Mononuclear cell (primary cell): Measurements from ENCODE around the gene JMJD7. TPM values are rescaled to one million over a fixed set of nuclear protein-coding genes. Genes with fewer than 3 reads are reported as not detected.

Experiments used
- H3K27me3 ChIP-seq: 2 replicates; pipeline ENCODE4 v1.6.0; 2011; ENCODE audit warnings: low read length, control low read depth; ENCODE audit not compliant: insufficient read depth
- H3K4me1 ChIP-seq: 2 replicates; pipeline ENCODE4 v1.5.1; 2011; ENCODE audit warnings: mild to moderate bottlenecking, low read length, control low read depth; ENCODE audit not compliant: insufficient read depth
- H3K4me3 ChIP-seq: 2 replicates; pipeline ENCODE4 v1.5.1; 2011; ENCODE audit warnings: mild to moderate bottlenecking, low read length, moderate library complexity
- H3K9me3 ChIP-seq: 2 replicates; pipeline ENCODE4 v1.5.1; 2011; ENCODE audit warnings: low read depth, mild to moderate bottlenecking, control low read depth, low read length
- total RNA-seq: library from RNA; depleted of rRNA; stranded (reverse); fragments of >200 nt; gene quantifications from one replicate; pipeline ENCODE4 v1.2.3, GENCODE V29; 2012

The JMJD7 gene
- total RNA-seq, 1 donor: 9.1 TPM

- no peaks in the 10 kb centered on the region for H3K4me1 ChIP-seq
- no peaks in the 10 kb centered on the region for H3K27me3 ChIP-seq
- H3K9me3 ChIP-seq: no peaks in the 10 kb centered on the region
Observed at GRCh38 chr15:41840673-41841072, 12.8 kb downstream of the JMJD7 start.

GRCh38 chr15:41841131-41841530 lies 13.2 kb downstream of the JMJD7 start:
- Histone ChIP-seq H3K27me3 (no peaks in the 10 kb centered on the region), H3K9me3 (no peaks in the 10 kb centered on the region), H3K4me3 (no peak overlapping the region), H3K4me1 (no peaks in the 10 kb centered on the region)

More at GRCh38 chr15:41840673-41841072, 12.8 kb downstream of the JMJD7 start:
- no peak overlapping the region for H3K4me3 ChIP-seq

- H3K4me3 ChIP-seq: no peak overlapping the region
- no peaks in the 10 kb centered on the region for H3K4me1 ChIP-seq
- H3K9me3 ChIP-seq: no peaks in the 10 kb centered on the region
- H3K27me3 ChIP-seq: no peaks in the 10 kb centered on the region
Observed at GRCh38 chr15:41842229-41842628, 14.3 kb downstream of the JMJD7 start.

- Histone ChIP-seq H3K4me1 (no peaks in the 10 kb centered on the region), H3K27me3 (no peaks in the 10 kb centered on the region), H3K4me3 (no peak overlapping the region), H3K9me3 (no peaks in the 10 kb centered on the region)
Observed at GRCh38 chr15:41843571-41843970, 15.7 kb downstream of the JMJD7 start.

GRCh38 chr15:41844814-41845213 lies 16.9 kb downstream of the JMJD7 start:
- Histone ChIP-seq H3K4me3 (no peak overlapping the region), H3K27me3 (no peaks in the 10 kb centered on the region), H3K4me1 (no peaks in the 10 kb centered on the region), H3K9me3 (no peaks in the 10 kb centered on the region)

- Histone ChIP-seq H3K4me3 (no peak overlapping the region), H3K27me3 (no peaks in the 10 kb centered on the region), H3K4me1 (no peaks in the 10 kb centered on the region), H3K9me3 (no peaks in the 10 kb centered on the region)
Observed at GRCh38 chr15:41847206-41847605, 19.3 kb downstream of the JMJD7 start.

- no peaks in the 10 kb centered on the region for H3K9me3 ChIP-seq
- no peaks in the 10 kb centered on the region for H3K4me1 ChIP-seq
- no peaks in the 10 kb centered on the region for H3K27me3 ChIP-seq
- H3K4me3 ChIP-seq: no peak overlapping the region
Observed at GRCh38 chr15:41847981-41848380, 20.1 kb downstream of the JMJD7 start.

GRCh38 chr15:41848631-41849030 lies 20.7 kb downstream of the JMJD7 start:
- Histone ChIP-seq H3K9me3 (no peaks in the 10 kb centered on the region), H3K4me3 (no peak overlapping the region), H3K4me1 (no peaks in the 10 kb centered on the region), H3K27me3 (no peaks in the 10 kb centered on the region)

- Histone ChIP-seq H3K4me1 (no peaks in the 10 kb centered on the region), H3K9me3 (no peaks in the 10 kb centered on the region), H3K27me3 (no peaks in the 10 kb centered on the region), H3K4me3 (no peak overlapping the region)
Observed at GRCh38 chr15:41849204-41849603, 21.3 kb downstream of the JMJD7 start.

- H3K4me3 ChIP-seq: no peak overlapping the region
- H3K9me3 ChIP-seq: no peaks in the 10 kb centered on the region
- H3K4me1 ChIP-seq: no peaks in the 10 kb centered on the region
- no peaks in the 10 kb centered on the region for H3K27me3 ChIP-seq
Observed at GRCh38 chr15:41849861-41850260, 22.0 kb downstream of the JMJD7 start.

- Histone ChIP-seq H3K4me3 (no peak overlapping the region), H3K9me3 (no peaks in the 10 kb centered on the region), H3K27me3 (no peaks in the 10 kb centered on the region), H3K4me1 (no peaks in the 10 kb centered on the region)
Observed at GRCh38 chr15:41850482-41851166, 22.7 kb downstream of the JMJD7 start.

- Histone ChIP-seq H3K27me3 (no peaks in the 10 kb centered on the region), H3K4me3 (no peak overlapping the region), H3K4me1 (no peaks in the 10 kb centered on the region), H3K9me3 (no peaks in the 10 kb centered on the region)
Observed at GRCh38 chr15:41851167-41851523, 23.3 kb downstream of the JMJD7 start.

GRCh38 chr15:41851755-41852370 lies 24.0 kb downstream of the JMJD7 start:
- Histone ChIP-seq H3K4me1 (no peaks in the 10 kb centered on the region), H3K9me3 (no peaks in the 10 kb centered on the region), H3K27me3 (no peaks in the 10 kb centered on the region), H3K4me3 (no peak overlapping the region)

- Histone ChIP-seq H3K27me3 (no peaks in the 10 kb centered on the region), H3K4me3 (no peak overlapping the region), H3K4me1 (no peaks in the 10 kb centered on the region), H3K9me3 (no peaks in the 10 kb centered on the region)
Observed at GRCh38 chr15:41852736-41853590, 25.1 kb downstream of the JMJD7 start.

GRCh38 chr15:41853831-41854230 lies 25.9 kb downstream of the JMJD7 start:
- Histone ChIP-seq H3K9me3 (no peaks in the 10 kb centered on the region), H3K27me3 (no peaks in the 10 kb centered on the region), H3K4me1 (no peaks in the 10 kb centered on the region), H3K4me3 (no peak overlapping the region)
